SK-N-SH treated with all-trans-retinoic acid at 6 μM for 48 hours (cell line): Measurements from ENCODE around the gene MAP1LC3C.

Experiments used
- ATAC-seq: fragments of 200-7000 bp; cut with Tn5 transposase; 3 replicates; pipeline ENCODE4 v1.9.1; 2020; ENCODE audit warnings: mild to moderate bottlenecking, moderate library complexity
- ARNTL ChIP-seq: fragments of 450-650 bp; formaldehyde crosslinking; IDR thresholded peaks from 2 replicates; pipeline ENCODE4 v1.5.0; 2020; ENCODE audit warnings: low read depth, mild to moderate bottlenecking, moderate library complexity, borderline replicate concordance
- CSDC2 ChIP-seq: fragments of 250-450 bp; sonication (Bioruptor Pico); IDR thresholded peaks from 2 replicates; pipeline ENCODE4 v1.5.0; 2020; ENCODE audit warnings: mild to moderate bottlenecking, moderate library complexity
- ESRRG ChIP-seq: fragments of 250-450 bp; sonication (Bioruptor Pico); IDR thresholded peaks from 2 replicates; pipeline ENCODE4 v1.6.1; 2021; ENCODE audit warnings: mild to moderate bottlenecking
- GLIS3 ChIP-seq: fragments of 250-450 bp; sonication (Bioruptor Pico); IDR thresholded peaks from 2 replicates; pipeline ENCODE4 v1.5.0; 2020; ENCODE audit warnings: mild to moderate bottlenecking, moderate library complexity
- ISL1 ChIP-seq: fragments of 250-450 bp; sonication (Bioruptor Pico); IDR thresholded peaks from 2 replicates; pipeline ENCODE4 v2.1.2; 2022; ENCODE audit warnings: mild to moderate bottlenecking, moderate library complexity
- OSR1 ChIP-seq: fragments of 250-450 bp; sonication (Bioruptor Pico); IDR thresholded peaks from 2 replicates; pipeline ENCODE4 v1.8.0; 2022; ENCODE audit warnings: moderate library complexity, mild to moderate bottlenecking, inconsistent platforms
- PATZ1 ChIP-seq: fragments of 250-450 bp; sonication (Bioruptor Pico); IDR thresholded peaks from 2 replicates; pipeline ENCODE4 v1.8.0; 2020; ENCODE audit warnings: mild to moderate bottlenecking, moderate library complexity, borderline replicate concordance
- POU6F1 ChIP-seq: fragments of 250-450 bp; sonication (Bioruptor Pico); IDR thresholded peaks from 2 replicates; pipeline ENCODE4 v1.8.0; 2021; ENCODE audit warnings: low read depth, mild to moderate bottlenecking, moderate library complexity, borderline replicate concordance
- PPARA ChIP-seq: fragments of 250-450 bp; sonication (Bioruptor Pico); IDR thresholded peaks from 2 replicates; pipeline ENCODE4 v1.5.0; 2020; ENCODE audit warnings: mild to moderate bottlenecking, borderline replicate concordance
- RARB ChIP-seq: fragments of 250-450 bp; sonication (Bioruptor Pico); IDR thresholded peaks from 2 replicates; pipeline ENCODE4 v1.8.0; 2021; ENCODE audit warnings: mild to moderate bottlenecking, moderate library complexity
- SNAI2 ChIP-seq: fragments of 250-450 bp; sonication (Bioruptor Pico); IDR thresholded peaks from 2 replicates; pipeline ENCODE4 v1.5.0; 2020; ENCODE audit warnings: mild to moderate bottlenecking, moderate library complexity
- TCF4 ChIP-seq: fragments of 250-450 bp; sonication (Bioruptor Pico); IDR thresholded peaks from 2 replicates; pipeline ENCODE4 v1.8.0; 2021; ENCODE audit warnings: mild to moderate bottlenecking, moderate library complexity, borderline replicate concordance
- TOX ChIP-seq: fragments of 250-450 bp; sonication (Bioruptor Pico); IDR thresholded peaks from 2 replicates; pipeline ENCODE4 v1.8.0; 2021; ENCODE audit warnings: mild to moderate bottlenecking, moderate library complexity, borderline replicate concordance
- ZFP3 ChIP-seq: fragments of 250-450 bp; sonication (Bioruptor Pico); IDR thresholded peaks from 2 replicates; pipeline ENCODE4 v1.5.0; 2020; ENCODE audit warnings: mild to moderate bottlenecking, moderate library complexity
- ZFP30 ChIP-seq: fragments of 450-650 bp; formaldehyde crosslinking; IDR thresholded peaks from 2 replicates; pipeline ENCODE4 v1.5.0; 2022; ENCODE audit warnings: mild to moderate bottlenecking, moderate library complexity
- ZNF565 ChIP-seq: fragments of 450-650 bp; formaldehyde crosslinking; conservative IDR thresholded peaks from 2 replicates; pipeline ENCODE4 v1.5.0; 2020; ENCODE audit warnings: low read depth, mild to moderate bottlenecking, moderate library complexity
- ZNF70 ChIP-seq: fragments of 450-650 bp; formaldehyde crosslinking; IDR thresholded peaks from 2 replicates; pipeline ENCODE4 v1.5.0; 2020; ENCODE audit warnings: mild to moderate bottlenecking, moderate library complexity
- ZNF8 ChIP-seq: fragments of 450-650 bp; formaldehyde crosslinking; IDR thresholded peaks from 2 replicates; pipeline ENCODE4 v1.5.0; 2020; ENCODE audit warnings: mild to moderate bottlenecking, moderate library complexity
- TF ChIP-seq, protein P1 (sequence below): fragments of 250-450 bp; sonication (Bioruptor Pico); IDR thresholded peaks from 2 replicates; pipeline ENCODE4 v1.5.1; 2021; ENCODE audit warnings: mild to moderate bottlenecking, moderate library complexity
- TF ChIP-seq, protein P2 (sequence below): fragments of 250-450 bp; sonication (Bioruptor Pico); IDR thresholded peaks from 2 replicates; pipeline ENCODE4 v1.5.1; 2020; ENCODE audit warnings: low read depth, mild to moderate bottlenecking, moderate library complexity
- TF ChIP-seq, protein P3 (sequence below): fragments of 250-450 bp; sonication (Bioruptor Pico); IDR thresholded peaks from 2 replicates; pipeline ENCODE4 v1.5.0; 2020; ENCODE audit warnings: mild to moderate bottlenecking, moderate library complexity

The MAP1LC3C gene

DNA sequence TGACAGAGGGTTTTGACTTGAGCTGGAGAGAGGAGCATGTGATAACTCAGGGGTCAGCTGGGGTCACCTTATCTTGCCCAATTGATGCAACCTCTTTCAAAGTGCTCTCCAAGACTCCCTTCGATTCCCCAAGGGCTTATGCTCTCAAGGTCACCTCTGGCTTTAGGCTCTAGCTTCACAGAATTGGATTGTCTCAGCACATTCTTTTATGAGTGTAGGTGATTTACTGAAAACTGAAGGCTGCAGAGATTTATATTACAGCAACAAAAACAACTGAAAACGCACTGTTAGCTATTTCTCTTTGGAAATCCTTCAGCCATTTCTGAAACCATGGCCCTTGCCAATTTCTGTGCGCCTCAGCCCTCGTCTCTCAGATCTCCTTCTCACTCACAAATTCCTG, 34.5 kb upstream of the MAP1LC3C start:
- ATAC-seq: no peak
- TF ChIP-seq SNAI2 (CRISPR knock-in tag): no peak
- TF ChIP-seq ZNF70 (CRISPR knock-in tag): no peak
- no peak for TF ChIP-seq RARB
- TF ChIP-seq, protein P1, sequence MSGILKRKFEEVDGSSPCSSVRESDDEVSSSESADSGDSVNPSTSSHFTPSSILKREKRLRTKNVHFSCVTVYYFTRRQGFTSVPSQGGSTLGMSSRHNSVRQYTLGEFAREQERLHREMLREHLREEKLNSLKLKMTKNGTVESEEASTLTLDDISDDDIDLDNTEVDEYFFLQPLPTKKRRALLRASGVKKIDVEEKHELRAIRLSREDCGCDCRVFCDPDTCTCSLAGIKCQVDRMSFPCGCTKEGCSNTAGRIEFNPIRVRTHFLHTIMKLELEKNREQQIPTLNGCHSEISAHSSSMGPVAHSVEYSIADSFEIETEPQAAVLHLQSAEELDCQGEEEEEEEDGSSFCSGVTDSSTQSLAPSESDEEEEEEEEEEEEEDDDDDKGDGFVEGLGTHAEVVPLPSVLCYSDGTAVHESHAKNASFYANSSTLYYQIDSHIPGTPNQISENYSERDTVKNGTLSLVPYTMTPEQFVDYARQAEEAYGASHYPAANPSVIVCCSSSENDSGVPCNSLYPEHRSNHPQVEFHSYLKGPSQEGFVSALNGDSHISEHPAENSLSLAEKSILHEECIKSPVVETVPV (CRISPR knock-in tag): no peak
- no peak for TF ChIP-seq ESRRG (CRISPR knock-in tag)
- TF ChIP-seq PATZ1: no peak
- no peak for TF ChIP-seq ZFP30
- no peak for TF ChIP-seq TOX (CRISPR knock-in tag)
- TF ChIP-seq, protein P2, sequence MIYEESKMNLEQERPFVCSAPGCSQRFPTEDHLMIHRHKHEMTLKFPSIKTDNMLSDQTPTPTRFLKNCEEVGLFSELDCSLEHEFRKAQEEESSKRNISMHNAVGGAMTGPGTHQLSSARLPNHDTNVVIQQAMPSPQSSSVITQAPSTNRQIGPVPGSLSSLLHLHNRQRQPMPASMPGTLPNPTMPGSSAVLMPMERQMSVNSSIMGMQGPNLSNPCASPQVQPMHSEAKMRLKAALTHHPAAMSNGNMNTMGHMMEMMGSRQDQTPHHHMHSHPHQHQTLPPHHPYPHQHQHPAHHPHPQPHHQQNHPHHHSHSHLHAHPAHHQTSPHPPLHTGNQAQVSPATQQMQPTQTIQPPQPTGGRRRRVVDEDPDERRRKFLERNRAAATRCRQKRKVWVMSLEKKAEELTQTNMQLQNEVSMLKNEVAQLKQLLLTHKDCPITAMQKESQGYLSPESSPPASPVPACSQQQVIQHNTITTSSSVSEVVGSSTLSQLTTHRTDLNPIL: no peak
- no peak for TF ChIP-seq OSR1 (CRISPR knock-in tag)
- no peak for TF ChIP-seq TCF4 (CRISPR knock-in tag)
- no peak for TF ChIP-seq CSDC2 (CRISPR knock-in tag)
- TF ChIP-seq GLIS3: no peak

DNA sequence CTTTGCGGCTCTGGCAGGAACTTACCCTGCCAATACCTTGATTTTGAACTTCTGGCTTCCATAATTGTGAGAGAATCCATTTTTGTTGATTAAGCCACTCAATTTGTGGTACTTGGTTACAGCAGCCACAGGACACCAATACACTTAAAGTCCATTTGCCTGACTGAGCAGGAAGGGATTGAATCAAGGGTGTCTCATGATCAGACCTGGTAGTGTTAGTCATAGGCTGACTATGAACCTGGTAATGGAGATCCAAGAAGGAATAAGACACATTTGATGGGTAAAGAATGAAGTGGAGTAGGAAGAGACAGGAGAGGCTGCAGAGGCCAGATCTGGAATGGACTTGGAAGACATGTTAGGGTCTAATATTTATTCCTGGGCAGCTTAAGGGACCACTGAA, 31.2 kb upstream of the MAP1LC3C start:
- TF ChIP-seq PATZ1 (no peak), ZNF565 (no peak), PPARA (no peak), POU6F1 (CRISPR knock-in tag) (no peak), GLIS3 (no peak), ARNTL (CRISPR knock-in tag) (no peak), ZNF8 (CRISPR knock-in tag) (no peak), RARB (no peak), ZNF70 (CRISPR knock-in tag) (no peak), CSDC2 (CRISPR knock-in tag) (no peak), ZFP30 (no peak), ZFP3 (no peak), TOX (CRISPR knock-in tag) (no peak), OSR1 (CRISPR knock-in tag) (no peak), ISL1 (CRISPR knock-in tag) (no peak), ESRRG (CRISPR knock-in tag) (no peak)
- TF ChIP-seq, protein P3, sequence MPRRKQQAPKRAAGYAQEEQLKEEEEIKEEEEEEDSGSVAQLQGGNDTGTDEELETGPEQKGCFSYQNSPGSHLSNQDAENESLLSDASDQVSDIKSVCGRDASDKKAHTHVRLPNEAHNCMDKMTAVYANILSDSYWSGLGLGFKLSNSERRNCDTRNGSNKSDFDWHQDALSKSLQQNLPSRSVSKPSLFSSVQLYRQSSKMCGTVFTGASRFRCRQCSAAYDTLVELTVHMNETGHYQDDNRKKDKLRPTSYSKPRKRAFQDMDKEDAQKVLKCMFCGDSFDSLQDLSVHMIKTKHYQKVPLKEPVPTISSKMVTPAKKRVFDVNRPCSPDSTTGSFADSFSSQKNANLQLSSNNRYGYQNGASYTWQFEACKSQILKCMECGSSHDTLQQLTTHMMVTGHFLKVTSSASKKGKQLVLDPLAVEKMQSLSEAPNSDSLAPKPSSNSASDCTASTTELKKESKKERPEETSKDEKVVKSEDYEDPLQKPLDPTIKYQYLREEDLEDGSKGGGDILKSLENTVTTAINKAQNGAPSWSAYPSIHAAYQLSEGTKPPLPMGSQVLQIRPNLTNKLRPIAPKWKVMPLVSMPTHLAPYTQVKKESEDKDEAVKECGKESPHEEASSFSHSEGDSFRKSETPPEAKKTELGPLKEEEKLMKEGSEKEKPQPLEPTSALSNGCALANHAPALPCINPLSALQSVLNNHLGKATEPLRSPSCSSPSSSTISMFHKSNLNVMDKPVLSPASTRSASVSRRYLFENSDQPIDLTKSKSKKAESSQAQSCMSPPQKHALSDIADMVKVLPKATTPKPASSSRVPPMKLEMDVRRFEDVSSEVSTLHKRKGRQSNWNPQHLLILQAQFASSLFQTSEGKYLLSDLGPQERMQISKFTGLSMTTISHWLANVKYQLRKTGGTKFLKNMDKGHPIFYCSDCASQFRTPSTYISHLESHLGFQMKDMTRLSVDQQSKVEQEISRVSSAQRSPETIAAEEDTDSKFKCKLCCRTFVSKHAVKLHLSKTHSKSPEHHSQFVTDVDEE: no peak
- TF ChIP-seq, protein P2: no peak
- TF ChIP-seq, protein P1 (CRISPR knock-in tag): no peak
- ATAC-seq: no peak
